ENCODE data around the gene SAT1. TPM values are rescaled to one million over a fixed set of nuclear protein-coding genes. Genes with fewer than 3 reads are reported as not detected.

The SAT1 gene
- total and polyA plus RNA-seq, 2 of the 13 experiments (the other 11 are each of a cell fraction or from before 2014, with no cell fraction given), result 216 to 1,243 TPM

GRCh38 chrX:23782863-23783588 is at the start of gene SAT1 (continued):
- TF ChIP-seq PRMT3 (CRISPR knock-in tag; IDR thresholded peaks at IDR 0.05; ENCODE audit: borderline replicate concordance, low read depth), result 0 out of 2 replicates have a peak, but pooled peaks have one; percentile 49
- no peak for TF ChIP-seq ZFYVE20 (CRISPR knock-in tag; IDR thresholded peaks at IDR 0.05; ENCODE audit: borderline replicate concordance, low read depth)
- TF ChIP-seq POLR2G (IDR thresholded peaks at IDR 0.05; ENCODE audit: low read depth, low read length), result peak; percentile 100
- TF ChIP-seq TCF7L2 (IDR thresholded peaks at IDR 0.05; ENCODE audit: low read depth, low read length), result no peak
- no peak for TF ChIP-seq ZNF296 (CRISPR knock-in tag; conservative IDR thresholded peaks at IDR 0.05)
- TF ChIP-seq REST (IDR thresholded peaks at IDR 0.05; ENCODE audit: borderline replicate concordance in 1 of 2, low read depth in 1 of 2, low read length in 2 of 2), result peak in 1 of 2 experiments; percentile 79; a peak in 1 of 4 replicates
- no peak for TF ChIP-seq ZSCAN5A (CRISPR knock-in tag; IDR thresholded peaks at IDR 0.05; ENCODE audit: borderline replicate concordance)
- 0 out of 2 replicates have a peak, but pooled peaks have one; percentile 16 for TF ChIP-seq TFDP2 (CRISPR knock-in tag; IDR thresholded peaks at IDR 0.05)
- TF ChIP-seq ATF1 (CRISPR knock-in tag; IDR thresholded peaks at IDR 0.05), result peak; percentile 76
- TF ChIP-seq ATF4 (CRISPR knock-in tag; IDR thresholded peaks at IDR 0.05), result peak in 1 of 2 experiments; percentile 61; a peak in 1 of 4 replicates
- TF ChIP-seq SOX6 (IDR thresholded peaks at IDR 0.05), result no peak
- TF ChIP-seq SOX6 (CRISPR knock-in tag; IDR thresholded peaks at IDR 0.05), result peak; percentile 43; the same call in 1 of the 2 replicates
- no peak for TF ChIP-seq FOXP4 (CRISPR knock-in tag; IDR thresholded peaks at IDR 0.05)
- TF ChIP-seq RARA (CRISPR knock-in tag; IDR thresholded peaks at IDR 0.05), result peak; percentile 62
- no peak for TF ChIP-seq KLF15 (CRISPR knock-in tag; IDR thresholded peaks at IDR 0.05; ENCODE audit: borderline replicate concordance)
- peak; percentile 18; the same call in 1 of the 2 replicates for TF ChIP-seq ESRRA (CRISPR knock-in tag; IDR thresholded peaks at IDR 0.05; ENCODE audit: low read depth)
- no peak for TF ChIP-seq MTA3 (CRISPR knock-in tag; IDR thresholded peaks at IDR 0.05)
- no peak for TF ChIP-seq ZNF580 (CRISPR knock-in tag; IDR thresholded peaks at IDR 0.05; ENCODE audit: borderline replicate concordance, low read depth)
- TF ChIP-seq ZFP82 (CRISPR knock-in tag; IDR thresholded peaks at IDR 0.05; ENCODE audit: borderline replicate concordance), result no peak

All from HepG2 (cell line).